Neural cell (in vitro differentiated cells): ENCODE results near the gene SRRM1.

Source experiments
- EZH2 ChIP-seq: fragments of 200-600, 300-800 bp; shearing (Covaris generic), sonication (generic); IDR thresholded peaks from 2 replicates; pipeline ENCODE4 v1.6.1; 2014; ENCODE audit warnings: antibody characterized with exemption, low read length, borderline replicate concordance, mild to moderate bottlenecking; ENCODE audit not compliant: insufficient read depth, poor library complexity, severe bottlenecking
- RAD21 ChIP-seq: fragments of 450-650 bp; conservative IDR thresholded peaks from 2 replicates; pipeline ENCODE4 v1.6.1; 2014; ENCODE audit warnings: antibody characterized with exemption, mild to moderate bottlenecking, moderate library complexity
- SMC3 ChIP-seq: fragments of 450-650 bp; conservative IDR thresholded peaks from 2 replicates; pipeline ENCODE4 v1.6.1; 2014; ENCODE audit warnings: antibody characterized with exemption, mild to moderate bottlenecking, moderate library complexity; ENCODE audit not compliant: poor library complexity
- TAF1 ChIP-seq: IDR thresholded peaks from 2 replicates; pipeline ENCODE4 v1.6.1; 2012; ENCODE audit warnings: low read depth
- TF ChIP-seq, protein P1 (sequence below): fragments of 450-650 bp; IDR thresholded peaks from 2 replicates; pipeline ENCODE4 v1.5.1; 2014; ENCODE audit warnings: antibody characterized with exemption, mild to moderate bottlenecking, moderate library complexity; ENCODE audit not compliant: poor library complexity, severe bottlenecking

DNA sequence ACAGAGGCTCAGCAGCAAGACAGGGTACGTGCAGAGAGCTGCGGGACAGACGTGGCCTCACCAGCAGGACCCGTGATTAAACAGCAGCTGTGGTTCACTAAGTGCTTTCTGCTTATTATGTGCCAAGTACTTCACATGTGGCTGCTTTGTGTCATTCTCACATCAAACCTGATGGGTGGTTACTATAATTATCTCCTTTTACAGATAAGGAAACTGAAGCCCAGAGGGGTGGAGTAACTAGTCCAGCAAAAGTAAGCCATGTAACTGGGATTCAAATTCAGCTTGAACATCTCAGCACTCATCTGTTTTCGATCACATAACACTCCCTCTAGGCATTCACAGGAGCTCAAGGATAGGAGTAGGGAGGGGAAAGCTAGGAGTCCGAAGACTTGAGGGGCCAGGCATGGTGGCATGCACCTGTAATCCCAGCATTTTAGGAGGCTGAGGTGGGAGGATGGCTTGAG lies 51.3 kb downstream of the SRRM1 start:
- TF ChIP-seq, protein P1, sequence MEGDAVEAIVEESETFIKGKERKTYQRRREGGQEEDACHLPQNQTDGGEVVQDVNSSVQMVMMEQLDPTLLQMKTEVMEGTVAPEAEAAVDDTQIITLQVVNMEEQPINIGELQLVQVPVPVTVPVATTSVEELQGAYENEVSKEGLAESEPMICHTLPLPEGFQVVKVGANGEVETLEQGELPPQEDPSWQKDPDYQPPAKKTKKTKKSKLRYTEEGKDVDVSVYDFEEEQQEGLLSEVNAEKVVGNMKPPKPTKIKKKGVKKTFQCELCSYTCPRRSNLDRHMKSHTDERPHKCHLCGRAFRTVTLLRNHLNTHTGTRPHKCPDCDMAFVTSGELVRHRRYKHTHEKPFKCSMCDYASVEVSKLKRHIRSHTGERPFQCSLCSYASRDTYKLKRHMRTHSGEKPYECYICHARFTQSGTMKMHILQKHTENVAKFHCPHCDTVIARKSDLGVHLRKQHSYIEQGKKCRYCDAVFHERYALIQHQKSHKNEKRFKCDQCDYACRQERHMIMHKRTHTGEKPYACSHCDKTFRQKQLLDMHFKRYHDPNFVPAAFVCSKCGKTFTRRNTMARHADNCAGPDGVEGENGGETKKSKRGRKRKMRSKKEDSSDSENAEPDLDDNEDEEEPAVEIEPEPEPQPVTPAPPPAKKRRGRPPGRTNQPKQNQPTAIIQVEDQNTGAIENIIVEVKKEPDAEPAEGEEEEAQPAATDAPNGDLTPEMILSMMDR = no peak
- no peak for TF ChIP-seq TAF1
- no peak for TF ChIP-seq SMC3
- TF ChIP-seq EZH2 = no peak
- no peak for TF ChIP-seq RAD21
